Neural cell (in vitro differentiated cells): ENCODE results near the gene MOB3A.

Experiments used
- EP300 ChIP-seq: fragments of 450-650 bp; conservative IDR thresholded peaks from 2 replicates; pipeline ENCODE4 v1.6.1; 2014; ENCODE audit warnings: antibody characterized with exemption, mild to moderate bottlenecking, moderate library complexity; ENCODE audit not compliant: poor library complexity, severe bottlenecking
- EZH2 ChIP-seq: fragments of 200-600, 300-800 bp; shearing (Covaris generic), sonication (generic); IDR thresholded peaks from 2 replicates; pipeline ENCODE4 v1.6.1; 2014; ENCODE audit warnings: antibody characterized with exemption, low read length, borderline replicate concordance, mild to moderate bottlenecking; ENCODE audit not compliant: insufficient read depth, poor library complexity, severe bottlenecking
- MXI1 ChIP-seq: fragments of 450-650 bp; conservative IDR thresholded peaks from 2 replicates; pipeline ENCODE4 v1.6.1; 2014; ENCODE audit warnings: antibody characterized with exemption, mild to moderate bottlenecking; ENCODE audit not compliant: poor library complexity, severe bottlenecking
- POLR2AphosphoS5 ChIP-seq: IDR thresholded peaks from 2 replicates; pipeline ENCODE4 v1.6.1; 2012
- RAD21 ChIP-seq: fragments of 450-650 bp; conservative IDR thresholded peaks from 2 replicates; pipeline ENCODE4 v1.6.1; 2014; ENCODE audit warnings: antibody characterized with exemption, mild to moderate bottlenecking, moderate library complexity
- SMC3 ChIP-seq: fragments of 450-650 bp; conservative IDR thresholded peaks from 2 replicates; pipeline ENCODE4 v1.6.1; 2014; ENCODE audit warnings: antibody characterized with exemption, mild to moderate bottlenecking, moderate library complexity; ENCODE audit not compliant: poor library complexity
- TAF1 ChIP-seq: IDR thresholded peaks from 2 replicates; pipeline ENCODE4 v1.6.1; 2012; ENCODE audit warnings: low read depth
- TF ChIP-seq, protein P1 (sequence below): fragments of 450-650 bp; IDR thresholded peaks from 2 replicates; pipeline ENCODE4 v1.5.1; 2014; ENCODE audit warnings: antibody characterized with exemption, mild to moderate bottlenecking, moderate library complexity; ENCODE audit not compliant: poor library complexity, severe bottlenecking
- TF ChIP-seq, protein P2 (sequence below): IDR thresholded peaks from 2 replicates; pipeline ENCODE4 v1.6.1; 2012; ENCODE audit warnings: borderline replicate concordance

DNA sequence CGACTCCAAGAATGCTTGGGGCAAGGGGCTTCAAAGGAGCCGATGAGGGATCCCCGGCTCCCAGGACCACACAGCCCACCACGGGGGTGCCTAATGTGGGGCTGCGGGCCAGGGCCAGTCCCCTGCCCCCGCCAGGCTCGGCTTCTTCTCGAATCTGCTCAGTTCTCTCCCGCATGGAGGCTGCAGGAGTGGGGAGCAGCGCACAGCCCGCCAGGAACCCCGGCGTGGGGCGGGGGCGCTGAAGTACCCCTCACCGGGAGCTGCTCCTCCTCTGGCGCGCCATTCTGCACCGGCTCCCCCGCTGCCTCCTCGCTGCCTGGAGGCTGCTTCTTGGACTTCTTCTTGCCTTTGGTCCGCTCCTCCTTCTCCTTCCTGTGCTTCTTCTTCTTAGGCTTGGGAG is 15.3 kb upstream of the MOB3A start:
- TF ChIP-seq EZH2 = no peak
- TF ChIP-seq POLR2AphosphoS5 = no peak
- TF ChIP-seq, protein P1, sequence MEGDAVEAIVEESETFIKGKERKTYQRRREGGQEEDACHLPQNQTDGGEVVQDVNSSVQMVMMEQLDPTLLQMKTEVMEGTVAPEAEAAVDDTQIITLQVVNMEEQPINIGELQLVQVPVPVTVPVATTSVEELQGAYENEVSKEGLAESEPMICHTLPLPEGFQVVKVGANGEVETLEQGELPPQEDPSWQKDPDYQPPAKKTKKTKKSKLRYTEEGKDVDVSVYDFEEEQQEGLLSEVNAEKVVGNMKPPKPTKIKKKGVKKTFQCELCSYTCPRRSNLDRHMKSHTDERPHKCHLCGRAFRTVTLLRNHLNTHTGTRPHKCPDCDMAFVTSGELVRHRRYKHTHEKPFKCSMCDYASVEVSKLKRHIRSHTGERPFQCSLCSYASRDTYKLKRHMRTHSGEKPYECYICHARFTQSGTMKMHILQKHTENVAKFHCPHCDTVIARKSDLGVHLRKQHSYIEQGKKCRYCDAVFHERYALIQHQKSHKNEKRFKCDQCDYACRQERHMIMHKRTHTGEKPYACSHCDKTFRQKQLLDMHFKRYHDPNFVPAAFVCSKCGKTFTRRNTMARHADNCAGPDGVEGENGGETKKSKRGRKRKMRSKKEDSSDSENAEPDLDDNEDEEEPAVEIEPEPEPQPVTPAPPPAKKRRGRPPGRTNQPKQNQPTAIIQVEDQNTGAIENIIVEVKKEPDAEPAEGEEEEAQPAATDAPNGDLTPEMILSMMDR = no peak
- TF ChIP-seq EP300 = no peak
- no peak for TF ChIP-seq RAD21
- TF ChIP-seq, protein P2, sequence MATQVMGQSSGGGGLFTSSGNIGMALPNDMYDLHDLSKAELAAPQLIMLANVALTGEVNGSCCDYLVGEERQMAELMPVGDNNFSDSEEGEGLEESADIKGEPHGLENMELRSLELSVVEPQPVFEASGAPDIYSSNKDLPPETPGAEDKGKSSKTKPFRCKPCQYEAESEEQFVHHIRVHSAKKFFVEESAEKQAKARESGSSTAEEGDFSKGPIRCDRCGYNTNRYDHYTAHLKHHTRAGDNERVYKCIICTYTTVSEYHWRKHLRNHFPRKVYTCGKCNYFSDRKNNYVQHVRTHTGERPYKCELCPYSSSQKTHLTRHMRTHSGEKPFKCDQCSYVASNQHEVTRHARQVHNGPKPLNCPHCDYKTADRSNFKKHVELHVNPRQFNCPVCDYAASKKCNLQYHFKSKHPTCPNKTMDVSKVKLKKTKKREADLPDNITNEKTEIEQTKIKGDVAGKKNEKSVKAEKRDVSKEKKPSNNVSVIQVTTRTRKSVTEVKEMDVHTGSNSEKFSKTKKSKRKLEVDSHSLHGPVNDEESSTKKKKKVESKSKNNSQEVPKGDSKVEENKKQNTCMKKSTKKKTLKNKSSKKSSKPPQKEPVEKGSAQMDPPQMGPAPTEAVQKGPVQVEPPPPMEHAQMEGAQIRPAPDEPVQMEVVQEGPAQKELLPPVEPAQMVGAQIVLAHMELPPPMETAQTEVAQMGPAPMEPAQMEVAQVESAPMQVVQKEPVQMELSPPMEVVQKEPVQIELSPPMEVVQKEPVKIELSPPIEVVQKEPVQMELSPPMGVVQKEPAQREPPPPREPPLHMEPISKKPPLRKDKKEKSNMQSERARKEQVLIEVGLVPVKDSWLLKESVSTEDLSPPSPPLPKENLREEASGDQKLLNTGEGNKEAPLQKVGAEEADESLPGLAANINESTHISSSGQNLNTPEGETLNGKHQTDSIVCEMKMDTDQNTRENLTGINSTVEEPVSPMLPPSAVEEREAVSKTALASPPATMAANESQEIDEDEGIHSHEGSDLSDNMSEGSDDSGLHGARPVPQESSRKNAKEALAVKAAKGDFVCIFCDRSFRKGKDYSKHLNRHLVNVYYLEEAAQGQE = no peak
- no peak for TF ChIP-seq MXI1
- no peak for TF ChIP-seq TAF1
- no peak for TF ChIP-seq SMC3
